Neural cell (in vitro differentiated cells): ENCODE measurements around the gene CAV2. TPM values are rescaled to one million over a fixed set of nuclear protein-coding genes. Genes with fewer than 3 reads are reported as not detected.

Experiments used
- H2AFZ ChIP-seq: fragments of 200-600, 300-800 bp; sonication (generic), shearing (Covaris generic); 2 replicates; pipeline ENCODE4 v1.6.0; 2014; ENCODE audit warnings: low read depth, mild to moderate bottlenecking, antibody characterized with exemption, low read length, moderate library complexity
- H3F3A ChIP-seq: fragments of 200-600 bp; shearing (Covaris generic); 2 replicates; pipeline ENCODE4 v1.6.1; 2016; ENCODE audit warnings: mild to moderate bottlenecking, moderate library complexity, mixed read lengths, antibody characterized with exemption, low read length; ENCODE audit not compliant: insufficient read depth, poor library complexity, severe bottlenecking
- H3K27ac ChIP-seq: fragments of 200-600, 300-800 bp; sonication (generic), shearing (Covaris generic); 2 replicates; pipeline ENCODE4 v1.5.1; 2014; ENCODE audit warnings: mild to moderate bottlenecking, low read length, moderate library complexity
- H3K27me3 ChIP-seq: fragments of 300-800, 200-600 bp; sonication (generic), shearing (Covaris generic); 2 replicates; pipeline ENCODE4 v1.6.0; 2014; ENCODE audit warnings: mild to moderate bottlenecking, low read depth, low read length, moderate library complexity; ENCODE audit not compliant: insufficient read depth
- H3K36me3 ChIP-seq: fragments of 300-800, 200-600 bp; sonication (generic), shearing (Covaris generic); 2 replicates; pipeline ENCODE4 v1.5.1; 2014; ENCODE audit warnings: mild to moderate bottlenecking, antibody characterized with exemption, low read length, moderate library complexity; ENCODE audit not compliant: insufficient read depth
- H3K4me2 ChIP-seq: fragments of 300-800, 200-600 bp; sonication (generic), shearing (Covaris generic); 2 replicates; pipeline ENCODE4 v1.6.0; 2014; ENCODE audit warnings: mild to moderate bottlenecking, low read length
- H3K4me3 ChIP-seq: fragments of 300-800, 200-600 bp; sonication (generic), shearing (Covaris generic); 2 replicates; pipeline ENCODE4 v1.5.1; 2014; ENCODE audit warnings: mild to moderate bottlenecking, low read length, moderate library complexity
- H3K79me2 ChIP-seq: fragments of 200-600 bp; shearing (Covaris generic); replicated peaks from 2 replicates; pipeline ENCODE4 v1.6.0; 2014; ENCODE audit warnings: mild to moderate bottlenecking, low read length, moderate library complexity; ENCODE audit not compliant: insufficient read depth
- H3K9ac ChIP-seq: fragments of 300-800, 200-600 bp; sonication (generic), shearing (Covaris generic); 2 replicates; pipeline ENCODE4 v1.6.1; 2016; ENCODE audit warnings: mild to moderate bottlenecking, low read length, mixed read lengths
- H3K9me2 ChIP-seq: fragments of 200-600 bp; shearing (Covaris generic); 2 replicates; pipeline ENCODE4 v1.6.1; 2016; ENCODE audit warnings: mild to moderate bottlenecking, low read length, mixed read lengths; ENCODE audit not compliant: insufficient read depth
- H3K9me3 ChIP-seq: fragments of 200-600, 300-800 bp; sonication (generic), shearing (Covaris generic); 2 replicates; pipeline ENCODE4 v1.6.1; 2016; ENCODE audit warnings: mild to moderate bottlenecking, mixed run types, low read length, moderate library complexity, mixed read lengths
- H4K20me1 ChIP-seq: fragments of 200-600 bp; shearing (Covaris generic); 2 replicates; pipeline ENCODE4 v1.6.1; 2016; ENCODE audit warnings: mild to moderate bottlenecking, mixed run types; ENCODE audit not compliant: insufficient read depth
- EP300 ChIP-seq: fragments of 450-650 bp; conservative IDR thresholded peaks from 2 replicates; pipeline ENCODE4 v1.6.1; 2014; ENCODE audit warnings: antibody characterized with exemption, mild to moderate bottlenecking, moderate library complexity; ENCODE audit not compliant: poor library complexity, severe bottlenecking
- EZH2 ChIP-seq: fragments of 200-600, 300-800 bp; shearing (Covaris generic), sonication (generic); IDR thresholded peaks from 2 replicates; pipeline ENCODE4 v1.6.1; 2014; ENCODE audit warnings: antibody characterized with exemption, low read length, borderline replicate concordance, mild to moderate bottlenecking; ENCODE audit not compliant: insufficient read depth, poor library complexity, severe bottlenecking
- MXI1 ChIP-seq: fragments of 450-650 bp; conservative IDR thresholded peaks from 2 replicates; pipeline ENCODE4 v1.6.1; 2014; ENCODE audit warnings: antibody characterized with exemption, mild to moderate bottlenecking; ENCODE audit not compliant: poor library complexity, severe bottlenecking
- POLR2AphosphoS5 ChIP-seq: IDR thresholded peaks from 2 replicates; pipeline ENCODE4 v1.6.1; 2012
- RAD21 ChIP-seq: fragments of 450-650 bp; conservative IDR thresholded peaks from 2 replicates; pipeline ENCODE4 v1.6.1; 2014; ENCODE audit warnings: antibody characterized with exemption, mild to moderate bottlenecking, moderate library complexity
- SMC3 ChIP-seq: fragments of 450-650 bp; conservative IDR thresholded peaks from 2 replicates; pipeline ENCODE4 v1.6.1; 2014; ENCODE audit warnings: antibody characterized with exemption, mild to moderate bottlenecking, moderate library complexity; ENCODE audit not compliant: poor library complexity
- TAF1 ChIP-seq: IDR thresholded peaks from 2 replicates; pipeline ENCODE4 v1.6.1; 2012; ENCODE audit warnings: low read depth
- polyA plus RNA-seq: library from polyadenylated mRNA; depleted of rRNA; stranded (reverse); fragments of >200 nt; gene quantifications from 2 replicates; pipeline ENCODE4 v1.2.3, GENCODE V29; 2014
- TF ChIP-seq, protein P1 (sequence below): fragments of 450-650 bp; IDR thresholded peaks from 2 replicates; pipeline ENCODE4 v1.5.1; 2014; ENCODE audit warnings: antibody characterized with exemption, mild to moderate bottlenecking, moderate library complexity; ENCODE audit not compliant: poor library complexity, severe bottlenecking
- TF ChIP-seq, protein P2 (sequence below): IDR thresholded peaks from 2 replicates; pipeline ENCODE4 v1.6.1; 2012; ENCODE audit warnings: borderline replicate concordance

Gene CAV2
- polyA plus RNA-seq, 1 donor from 2014 or later = not detected

DNA sequence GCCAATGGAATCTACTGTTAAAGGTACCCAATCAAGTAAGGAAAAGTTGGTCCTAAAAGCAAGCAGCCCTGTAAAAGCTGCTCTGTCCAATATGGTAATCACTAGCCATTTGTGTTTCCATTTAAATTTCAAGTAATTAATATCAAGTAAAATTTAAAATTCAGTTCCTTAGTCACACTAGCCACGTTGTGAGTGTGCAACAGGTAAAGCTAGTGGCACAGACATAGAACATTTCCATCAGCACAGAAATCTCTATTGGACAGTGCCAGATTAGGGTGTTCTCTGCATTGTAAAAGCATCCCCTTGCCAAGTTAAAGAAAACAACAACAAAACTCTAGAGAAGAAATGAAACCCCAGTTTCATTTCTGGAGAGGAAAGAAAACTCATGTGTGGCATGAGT is 29.7 kb downstream of the CAV2 start:
- Histone ChIP-seq H2AFZ (no peak overlapping the region), H4K20me1 (no peaks in the 10 kb centered on the region), H3K27me3 (peaks cover 44% of the 10 kb centered on the region), H3K27ac (no peak overlapping the region), H3K4me3 (no peak overlapping the region), H3K36me3 (no peaks in the 10 kb centered on the region), H3K9me3 (no peaks in the 10 kb centered on the region), H3K9ac (no peak overlapping the region), H3K79me2 (no peaks in the 10 kb centered on the region), H3F3A (no peaks in the 10 kb centered on the region), H3K4me2 (no peak overlapping the region), H3K9me2 (no peaks in the 10 kb centered on the region)
- TF ChIP-seq RAD21 (no peak), TAF1 (no peak), MXI1 (no peak), SMC3 (no peak), POLR2AphosphoS5 (no peak)
- TF ChIP-seq, protein P1, sequence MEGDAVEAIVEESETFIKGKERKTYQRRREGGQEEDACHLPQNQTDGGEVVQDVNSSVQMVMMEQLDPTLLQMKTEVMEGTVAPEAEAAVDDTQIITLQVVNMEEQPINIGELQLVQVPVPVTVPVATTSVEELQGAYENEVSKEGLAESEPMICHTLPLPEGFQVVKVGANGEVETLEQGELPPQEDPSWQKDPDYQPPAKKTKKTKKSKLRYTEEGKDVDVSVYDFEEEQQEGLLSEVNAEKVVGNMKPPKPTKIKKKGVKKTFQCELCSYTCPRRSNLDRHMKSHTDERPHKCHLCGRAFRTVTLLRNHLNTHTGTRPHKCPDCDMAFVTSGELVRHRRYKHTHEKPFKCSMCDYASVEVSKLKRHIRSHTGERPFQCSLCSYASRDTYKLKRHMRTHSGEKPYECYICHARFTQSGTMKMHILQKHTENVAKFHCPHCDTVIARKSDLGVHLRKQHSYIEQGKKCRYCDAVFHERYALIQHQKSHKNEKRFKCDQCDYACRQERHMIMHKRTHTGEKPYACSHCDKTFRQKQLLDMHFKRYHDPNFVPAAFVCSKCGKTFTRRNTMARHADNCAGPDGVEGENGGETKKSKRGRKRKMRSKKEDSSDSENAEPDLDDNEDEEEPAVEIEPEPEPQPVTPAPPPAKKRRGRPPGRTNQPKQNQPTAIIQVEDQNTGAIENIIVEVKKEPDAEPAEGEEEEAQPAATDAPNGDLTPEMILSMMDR = no peak
- TF ChIP-seq, protein P2, sequence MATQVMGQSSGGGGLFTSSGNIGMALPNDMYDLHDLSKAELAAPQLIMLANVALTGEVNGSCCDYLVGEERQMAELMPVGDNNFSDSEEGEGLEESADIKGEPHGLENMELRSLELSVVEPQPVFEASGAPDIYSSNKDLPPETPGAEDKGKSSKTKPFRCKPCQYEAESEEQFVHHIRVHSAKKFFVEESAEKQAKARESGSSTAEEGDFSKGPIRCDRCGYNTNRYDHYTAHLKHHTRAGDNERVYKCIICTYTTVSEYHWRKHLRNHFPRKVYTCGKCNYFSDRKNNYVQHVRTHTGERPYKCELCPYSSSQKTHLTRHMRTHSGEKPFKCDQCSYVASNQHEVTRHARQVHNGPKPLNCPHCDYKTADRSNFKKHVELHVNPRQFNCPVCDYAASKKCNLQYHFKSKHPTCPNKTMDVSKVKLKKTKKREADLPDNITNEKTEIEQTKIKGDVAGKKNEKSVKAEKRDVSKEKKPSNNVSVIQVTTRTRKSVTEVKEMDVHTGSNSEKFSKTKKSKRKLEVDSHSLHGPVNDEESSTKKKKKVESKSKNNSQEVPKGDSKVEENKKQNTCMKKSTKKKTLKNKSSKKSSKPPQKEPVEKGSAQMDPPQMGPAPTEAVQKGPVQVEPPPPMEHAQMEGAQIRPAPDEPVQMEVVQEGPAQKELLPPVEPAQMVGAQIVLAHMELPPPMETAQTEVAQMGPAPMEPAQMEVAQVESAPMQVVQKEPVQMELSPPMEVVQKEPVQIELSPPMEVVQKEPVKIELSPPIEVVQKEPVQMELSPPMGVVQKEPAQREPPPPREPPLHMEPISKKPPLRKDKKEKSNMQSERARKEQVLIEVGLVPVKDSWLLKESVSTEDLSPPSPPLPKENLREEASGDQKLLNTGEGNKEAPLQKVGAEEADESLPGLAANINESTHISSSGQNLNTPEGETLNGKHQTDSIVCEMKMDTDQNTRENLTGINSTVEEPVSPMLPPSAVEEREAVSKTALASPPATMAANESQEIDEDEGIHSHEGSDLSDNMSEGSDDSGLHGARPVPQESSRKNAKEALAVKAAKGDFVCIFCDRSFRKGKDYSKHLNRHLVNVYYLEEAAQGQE = no peak

DNA sequence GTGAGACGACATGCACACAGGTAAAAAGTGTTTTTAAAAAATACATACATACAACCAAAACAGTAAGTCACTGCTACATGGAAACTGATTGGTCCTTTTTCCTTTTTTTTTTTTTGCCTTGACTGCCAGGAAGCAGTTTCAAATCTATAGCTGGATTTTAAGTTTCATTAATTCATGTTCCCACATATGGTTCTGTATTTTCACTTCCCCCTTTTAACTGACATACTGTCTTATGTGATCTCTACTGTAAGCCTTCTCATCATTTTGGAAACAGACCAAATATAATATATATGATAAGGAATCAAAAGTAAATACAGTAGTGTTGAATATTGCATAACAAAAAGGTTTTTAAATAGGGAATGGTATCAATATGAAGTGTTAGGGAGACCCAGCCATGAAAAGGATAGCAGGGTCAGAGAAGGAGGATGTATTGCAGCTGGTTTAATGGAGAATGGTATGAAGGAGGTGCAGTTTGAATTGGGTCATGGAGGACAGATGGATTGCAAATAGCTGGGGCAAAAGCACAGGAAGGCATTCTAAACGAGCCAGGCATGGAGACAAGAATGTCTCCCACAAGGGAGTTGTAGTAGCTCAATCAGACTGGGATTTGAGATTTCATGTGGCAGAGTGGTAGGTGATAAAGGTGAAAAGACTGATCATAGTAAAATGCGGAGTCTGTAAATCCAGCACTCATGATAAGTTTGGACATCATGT is 30.7 kb downstream of the CAV2 start:
- H3K9me3 ChIP-seq = no peaks in the 10 kb centered on the region
- H3K36me3 ChIP-seq = no peaks in the 10 kb centered on the region
- no peak overlapping the region for H3K4me2 ChIP-seq
- H3K27ac ChIP-seq = no peak overlapping the region
- peaks cover 35% of the 10 kb centered on the region for H3K27me3 ChIP-seq
- no peaks in the 10 kb centered on the region for H3K79me2 ChIP-seq
- H3F3A ChIP-seq = no peaks in the 10 kb centered on the region
- H3K9me2 ChIP-seq = no peaks in the 10 kb centered on the region
- H2AFZ ChIP-seq = no peak overlapping the region
- H3K4me3 ChIP-seq = no peak overlapping the region
- TF ChIP-seq POLR2AphosphoS5 (no peak), TAF1 (no peak)
- no peaks in the 10 kb centered on the region for H4K20me1 ChIP-seq
- H3K9ac ChIP-seq = no peak overlapping the region

DNA sequence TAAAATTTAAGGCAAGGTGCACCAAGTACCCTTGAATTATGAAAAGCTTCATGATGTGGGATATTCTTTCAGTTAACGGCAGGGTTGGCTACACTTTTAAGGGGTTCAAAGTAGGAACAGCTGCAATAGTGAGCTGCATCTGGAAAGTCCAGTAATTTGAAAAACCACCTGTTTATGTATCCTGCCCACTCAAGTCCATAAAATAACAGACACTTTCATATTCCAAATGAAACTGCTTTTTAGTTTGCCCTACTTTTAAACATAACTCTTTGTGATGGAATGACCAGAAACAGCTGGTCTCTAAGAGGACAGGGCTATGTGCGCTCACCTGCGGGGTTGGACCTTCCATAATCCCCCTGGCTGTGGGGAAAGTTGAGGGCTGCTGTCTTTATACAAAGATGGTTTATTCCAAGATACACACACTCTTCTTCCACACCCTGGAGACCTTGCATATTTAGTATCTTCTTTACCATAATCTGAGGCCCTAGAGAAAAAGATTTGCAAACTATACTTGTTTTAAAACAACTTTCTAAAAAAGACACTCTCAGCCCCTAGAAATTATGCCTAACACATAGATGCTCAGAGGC is 32.7 kb downstream of the CAV2 start:
- Histone ChIP-seq H3K79me2 (no peaks in the 10 kb centered on the region), H3K9me3 (no peaks in the 10 kb centered on the region), H3K27me3 (peaks cover 16% of the 10 kb centered on the region), H4K20me1 (no peaks in the 10 kb centered on the region), H3K9me2 (no peaks in the 10 kb centered on the region), H3F3A (no peaks in the 10 kb centered on the region), H2AFZ (no peak overlapping the region), H3K36me3 (no peaks in the 10 kb centered on the region), H3K4me2 (no peak overlapping the region), H3K27ac (no peak overlapping the region), H3K4me3 (no peak overlapping the region), H3K9ac (no peak overlapping the region)
- TF ChIP-seq TAF1 (no peak), RAD21 (no peak), EP300 (no peak), POLR2AphosphoS5 (no peak), MXI1 (no peak), SMC3 (no peak), EZH2 (no peak)
- TF ChIP-seq, protein P2 = no peak
- TF ChIP-seq, protein P1 = no peak
